RCC 7860 (cell line): ENCODE data around the gene MYLK3.

Experiments
- DNase-seq: peaks from one replicate; pipeline ENCODE4 v3.0.0-alpha.2; 2015; ENCODE audit warnings: low spot score
- FAIRE-seq: peaks from 2 replicates; lab custom pipeline; 2012; peaks lifted over from hg19 to GRCh38; lab: Jason Lieb, UNC

The MYLK3 gene

GRCh38 chr16:46759309-46759708 lies 11.2 kb upstream of the MYLK3 start:
- no peak for FAIRE-seq
- no peak for DNase-seq

DNA sequence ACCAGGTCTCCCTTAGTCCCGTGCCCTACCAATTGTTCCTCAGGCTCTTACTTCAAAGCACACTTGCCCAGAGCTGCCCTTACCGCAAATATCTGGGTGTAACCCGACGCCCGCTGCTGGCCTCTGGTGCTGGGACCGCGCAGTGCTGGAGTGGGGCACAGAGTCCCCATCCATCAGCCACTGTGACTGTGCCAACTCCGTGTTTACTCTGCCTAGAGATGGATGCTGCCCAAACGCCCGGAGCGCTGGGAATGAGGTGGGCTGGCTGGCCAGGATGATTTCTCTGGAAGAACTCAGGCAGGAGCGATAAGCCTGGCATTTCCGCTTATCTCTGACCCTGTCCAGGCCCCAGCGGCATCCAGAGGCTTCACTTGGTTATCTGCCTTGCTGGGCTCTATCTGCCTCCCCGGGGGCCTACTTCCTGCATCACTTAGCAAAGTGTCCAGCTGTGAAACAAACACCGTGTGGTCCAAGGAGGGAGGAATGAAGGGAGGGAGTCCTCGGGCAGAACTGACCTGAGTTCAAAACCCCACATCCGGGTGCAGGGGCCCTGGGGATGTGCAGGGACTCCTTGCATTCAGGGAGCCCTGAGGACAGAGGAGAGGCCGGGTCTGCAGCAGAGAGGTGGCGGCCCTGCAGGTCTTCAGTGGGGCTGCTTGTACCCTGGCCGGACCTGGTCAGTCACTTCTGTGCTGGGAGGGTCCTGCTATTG lies 9.4 kb upstream of the MYLK3 start:
- DNase-seq (no peak), FAIRE-seq (no peak)

DNA sequence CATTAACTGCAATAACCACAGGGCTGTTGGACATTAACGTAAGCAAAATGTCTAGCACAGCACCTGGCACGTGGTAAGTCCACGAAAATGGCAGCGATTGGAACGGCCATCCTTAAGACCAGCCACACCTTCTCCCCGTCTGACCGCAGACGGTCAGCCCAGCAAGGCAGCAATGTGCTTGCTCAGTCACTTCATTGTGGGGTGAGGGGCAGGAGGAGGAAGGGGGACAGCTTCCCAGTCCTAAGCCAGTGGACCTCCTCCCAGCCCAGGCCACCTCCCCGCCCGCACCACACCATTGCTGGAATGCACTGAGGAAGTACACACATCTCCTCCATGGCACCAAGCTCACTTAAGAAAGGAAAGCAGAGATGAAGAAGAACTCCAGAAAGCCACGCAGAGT lies 8.6 kb upstream of the MYLK3 start:
- no peak for DNase-seq
- no peak for FAIRE-seq

- DNase-seq (no peak), FAIRE-seq (no peak)
These were observed 4.9 kb upstream of the MYLK3 start for GRCh38 chr16:46753015-46753414.

GRCh38 chr16:46751381-46751780 lies 3.2 kb upstream of the MYLK3 start:
- no peak for FAIRE-seq
- no peak for DNase-seq

GRCh38 chr16:46748775-46749705 lies 896 bp upstream of the MYLK3 start:
- DNase-seq (no peak), FAIRE-seq (no peak)

DNA sequence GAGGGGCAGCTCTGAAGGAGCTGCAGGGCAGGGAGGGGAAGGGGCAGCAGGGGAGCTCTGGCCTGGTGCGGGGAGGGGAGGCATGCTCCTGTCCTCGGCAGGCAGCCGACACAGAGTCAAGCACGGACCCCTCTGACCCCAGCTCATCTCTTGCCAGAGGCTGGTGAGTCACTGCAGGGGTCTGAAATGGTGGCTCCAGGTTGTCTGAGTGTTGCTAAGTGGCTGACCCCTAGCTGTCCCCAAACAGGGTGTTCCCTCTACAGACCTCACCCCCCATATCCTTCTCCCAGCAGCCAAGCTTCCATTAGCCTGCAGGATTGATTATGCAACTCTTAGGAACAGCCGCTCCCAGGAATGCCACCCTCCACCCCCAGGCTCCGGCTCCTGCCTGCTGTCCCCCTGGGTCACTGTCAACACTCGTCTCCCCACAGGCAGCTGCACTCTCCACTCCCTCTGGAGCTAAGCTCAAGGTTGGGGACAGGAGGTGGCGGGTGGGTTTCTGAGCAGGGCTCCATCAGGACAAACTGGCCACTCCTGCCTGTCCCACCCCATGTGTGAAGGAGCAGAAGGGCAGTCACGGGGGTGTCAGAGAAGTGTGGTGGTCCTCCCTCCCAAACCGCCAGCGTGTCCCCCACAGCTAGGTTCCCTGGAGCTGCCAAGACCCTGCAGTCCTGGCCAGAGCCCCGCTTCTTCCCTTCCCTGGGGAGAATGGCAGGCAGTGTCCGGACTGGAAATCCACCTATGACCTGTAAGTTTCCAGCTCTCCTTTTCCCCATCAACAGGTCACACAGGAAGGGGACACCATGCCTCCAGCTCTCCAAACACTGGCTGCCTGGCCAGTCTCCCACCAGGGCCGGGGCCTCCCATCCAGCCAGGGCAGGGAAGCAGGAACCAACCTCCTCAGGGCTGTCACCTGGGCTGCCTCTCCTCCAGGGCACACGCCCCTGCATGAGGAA lies 1.0 kb downstream of the MYLK3 start:
- no peak for DNase-seq
- FAIRE-seq, result no peak

GRCh38 chr16:46745617-46746016 lies 2.5 kb downstream of the MYLK3 start:
- no peak for DNase-seq
- FAIRE-seq, result no peak

GRCh38 chr16:46743232-46743719 lies 4.9 kb downstream of the MYLK3 start:
- FAIRE-seq (no peak), DNase-seq (no peak)

GRCh38 chr16:46739934-46740333 lies 8.2 kb downstream of the MYLK3 start:
- DNase-seq (no peak), FAIRE-seq (no peak)

DNA sequence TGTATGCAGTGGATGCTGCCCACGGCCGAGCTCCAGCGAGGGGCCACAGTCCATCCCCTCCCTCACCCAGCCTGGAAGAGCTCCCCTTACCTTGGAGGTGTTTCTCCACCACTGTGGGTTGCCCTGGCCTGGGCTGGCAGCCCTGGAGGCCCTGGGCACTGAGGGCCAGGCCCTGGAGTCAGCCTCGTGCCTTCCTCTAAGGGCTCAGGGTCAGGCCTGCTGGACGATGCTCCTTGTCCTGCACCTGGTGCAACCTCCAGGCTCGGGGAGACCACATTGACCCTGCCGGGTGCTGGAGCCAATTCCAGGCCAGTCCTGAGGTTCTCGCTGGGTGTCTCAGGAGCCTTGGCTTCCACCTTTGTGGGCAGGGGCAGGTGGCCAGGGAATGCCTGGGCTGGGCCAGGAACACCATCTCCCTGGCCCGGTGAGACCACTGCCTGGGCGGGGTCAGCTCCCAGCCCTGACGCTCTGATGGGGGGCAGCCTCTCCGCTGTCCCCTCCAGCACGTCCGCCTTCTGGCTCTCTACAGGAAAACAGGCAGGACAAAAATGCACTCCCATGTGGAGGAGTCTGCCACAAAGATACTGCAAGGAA lies 10.4 kb downstream of the MYLK3 start:
- FAIRE-seq, result no peak
- no peak for DNase-seq

GRCh38 chr16:46736695-46737094 lies 11.4 kb downstream of the MYLK3 start:
- FAIRE-seq (no peak), DNase-seq (no peak)

- DNase-seq, result no peak
- FAIRE-seq, result no peak
These were observed 14.8 kb downstream of the MYLK3 start for GRCh38 chr16:46733319-46733830.

DNA sequence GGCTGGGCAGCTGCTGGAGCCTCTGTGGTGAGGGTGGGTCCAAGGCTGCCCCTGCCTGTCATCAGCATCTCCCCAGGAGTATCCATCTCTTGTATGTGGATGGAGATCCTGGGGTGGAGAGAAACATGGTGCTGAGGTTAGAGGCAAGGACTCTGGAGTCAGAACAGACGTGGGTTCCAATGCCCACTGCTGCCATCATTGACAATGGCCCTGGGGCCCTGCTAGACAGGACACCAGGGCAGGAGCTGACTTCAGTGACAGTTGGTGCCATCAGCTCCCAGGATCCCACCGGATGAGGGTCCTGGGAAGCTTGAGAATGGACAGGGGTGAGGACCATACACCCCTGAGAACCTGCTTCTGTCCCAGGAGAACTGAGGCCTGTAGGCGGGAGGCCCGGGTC lies 15.6 kb downstream of the MYLK3 start:
- no peak for FAIRE-seq
- no peak for DNase-seq

DNA sequence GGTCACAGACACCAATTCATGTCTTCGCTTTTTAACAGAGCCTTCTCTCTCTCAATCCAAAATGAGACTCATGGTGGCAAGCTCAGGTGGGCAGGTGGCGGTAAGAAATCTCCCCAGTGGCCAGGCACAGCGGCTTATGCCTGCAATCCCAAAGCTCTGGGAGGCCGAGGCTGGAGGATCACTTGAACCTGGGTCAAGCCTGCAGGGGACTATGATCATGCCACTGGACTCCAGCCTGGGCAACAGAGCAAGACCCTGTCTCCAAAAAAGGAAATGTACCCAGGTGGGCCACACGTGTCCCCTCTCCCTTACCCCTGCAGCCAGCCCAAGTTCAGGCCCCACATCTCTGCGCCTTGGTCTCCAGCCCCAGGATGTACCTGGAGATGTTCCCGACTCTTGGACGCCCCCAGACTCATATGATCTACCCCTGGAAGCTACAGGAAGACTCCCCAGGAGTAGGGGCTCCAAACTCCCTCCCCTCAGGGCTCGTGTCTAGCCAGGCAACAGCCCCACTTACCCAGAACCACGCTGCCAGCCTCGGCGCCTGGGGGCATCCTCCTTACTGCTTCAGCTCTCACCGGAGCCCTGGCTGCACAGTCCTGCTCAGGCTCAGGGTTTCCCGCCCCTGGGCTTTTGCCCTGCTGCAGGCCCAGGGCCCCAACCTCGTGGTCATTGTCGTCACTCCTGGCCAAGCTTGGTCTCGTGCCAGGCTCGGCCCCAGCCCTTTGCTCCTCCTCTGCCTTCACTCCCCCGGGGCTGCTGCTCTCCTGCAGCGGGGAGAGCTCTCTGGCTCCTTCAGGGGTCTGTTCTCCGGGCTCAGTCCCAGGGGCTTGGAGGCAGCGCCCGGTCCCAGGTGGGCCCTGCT lies 16.2 kb downstream of the MYLK3 start:
- FAIRE-seq (no peak), DNase-seq (no peak)

GRCh38 chr16:46730801-46731690 lies 17.1 kb downstream of the MYLK3 start:
- no peak for FAIRE-seq
- no peak for DNase-seq

DNA sequence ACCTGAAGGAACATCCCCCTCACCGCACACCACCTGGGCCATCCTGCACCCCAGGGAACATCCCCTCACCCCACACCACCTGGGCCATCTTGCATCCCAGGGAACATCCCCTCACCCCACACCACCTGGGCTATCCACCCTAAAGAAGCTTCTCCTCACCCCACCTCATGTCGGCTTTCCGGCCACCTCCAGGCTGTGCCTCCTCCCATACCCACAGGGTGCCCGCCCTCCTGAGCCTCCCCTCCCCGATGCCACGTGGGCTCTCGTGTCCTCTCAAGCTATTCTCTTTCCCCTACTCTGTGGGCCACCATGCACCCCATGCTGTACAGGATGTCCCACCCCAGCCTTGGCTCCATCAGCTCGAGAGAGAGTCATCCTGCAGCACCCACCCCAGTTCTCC lies 18.0 kb downstream of the MYLK3 start:
- FAIRE-seq (no peak), DNase-seq (no peak)

DNA sequence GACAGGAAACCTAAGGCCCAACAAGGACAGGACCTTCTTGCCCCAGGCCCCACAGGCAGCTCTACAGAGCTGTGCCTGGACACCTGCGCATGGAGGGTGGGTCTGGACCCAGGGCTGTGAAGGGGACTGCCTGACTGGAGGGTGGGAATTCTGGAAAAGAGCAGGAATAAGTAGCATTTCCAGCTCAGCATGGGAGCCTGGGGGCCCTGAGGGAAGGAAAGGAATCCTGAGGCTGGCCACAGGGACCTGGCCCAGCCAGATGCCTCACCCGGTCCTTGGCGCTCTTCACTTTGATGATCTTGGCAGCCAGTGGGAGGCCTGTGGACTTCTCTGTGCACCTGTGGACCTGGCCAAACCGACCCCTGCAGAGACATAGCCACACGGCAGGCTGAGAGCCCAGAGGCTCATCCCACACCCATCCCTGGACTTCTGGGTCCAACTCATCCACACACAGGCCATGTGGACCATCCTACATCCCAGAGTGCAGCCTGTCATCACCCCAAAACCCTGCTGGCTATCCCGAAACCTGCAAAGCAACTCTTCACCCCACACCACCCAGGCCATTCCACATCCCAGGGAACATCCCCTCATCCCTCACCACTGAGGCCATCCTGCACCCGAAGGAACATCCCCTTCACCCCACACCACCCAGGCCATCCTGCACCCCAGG lies 18.7 kb downstream of the MYLK3 start:
- no peak for DNase-seq
- no peak for FAIRE-seq
